ENCODE results near the gene TPD52L1. TPM values are rescaled to one million over a fixed set of nuclear protein-coding genes. Genes with fewer than 3 reads are reported as not detected.
A peak's percentile ranks its signal among the peaks of the same experiment; 100 is the strongest.

Gene TPD52L1
- total and polyA plus RNA-seq, 2 of the 13 experiments (the other 11 are each of a cell fraction or from before 2014, with no cell fraction given), result 0.49 to 0.53 TPM

DNA sequence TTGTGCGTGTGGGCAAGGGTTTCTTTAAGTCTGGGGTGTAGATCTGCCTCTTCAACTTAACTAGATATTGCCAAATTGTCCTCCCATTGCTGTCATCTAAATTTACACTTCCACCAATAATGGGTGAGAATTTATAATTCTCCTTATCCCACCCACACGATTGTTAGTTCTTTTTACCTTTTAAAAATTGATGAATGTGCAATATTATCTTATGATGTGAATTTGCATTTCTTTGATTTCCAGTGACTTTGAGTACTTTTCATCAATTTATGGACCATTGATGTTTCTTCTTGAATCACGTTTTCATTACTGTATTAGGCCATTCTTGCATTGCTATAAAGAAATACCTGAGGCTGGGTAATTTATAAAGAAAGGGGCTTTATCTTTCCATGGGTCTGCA lies 17.2 kb upstream of the TPD52L1 start:
- Histone ChIP-seq H2AFZ (ENCODE audit: low read length) (no peak overlapping the region), H3K27me3 (ENCODE audit: control insufficient read depth in 1 of 2, insufficient read depth in 2 of 2, low read length in 2 of 2) (no peaks in the 10 kb centered on the region), H3K9me3 (ENCODE audit: low read length) (no peaks in the 10 kb centered on the region), H3K9ac (ENCODE audit: insufficient read depth, low read depth, low read length) (no peak overlapping the region), H3K79me2 (ENCODE audit: insufficient read depth, low read length) (no peaks in the 10 kb centered on the region), H3K4me3 (replicated peaks in 1 of 3; ENCODE audit: insufficient read depth in 1 of 3, low read depth in 2 of 3, low read length in 3 of 3) (no peak overlapping the region), H4K20me1 (ENCODE audit: insufficient read depth, low read length) (no peaks in the 10 kb centered on the region), H3K27ac (ENCODE audit: extremely low read length, insufficient read depth, low read length) (no peak overlapping the region), H3K4me2 (ENCODE audit: low read depth, low read length) (no peak overlapping the region), H3K36me3 (replicated peaks in 1 of 2; ENCODE audit: control insufficient read depth in 1 of 2, insufficient read depth in 2 of 2, low read length in 2 of 2) (no peaks in the 10 kb centered on the region), H3K4me1 (ENCODE audit: insufficient read depth, low read length) (no peaks in the 10 kb centered on the region)
- intact Hi-C loops (cut with micrococcal nuclease; ENCODE audit: unreplicated experiment), result no loop called here
- ATAC-seq, result no peak
- no peak for DNase-seq (ENCODE audit: low spot score)
- CTCF ChIA-PET (ENCODE audit: low intra/inter-chr PET ratio, low total read pairs), result no interaction called here
- in situ Hi-C loops (cut with HindIII; ENCODE audit: extremely low pct_ligation_motif_present, low pct_unique_long_range_greater_than_20kb), result no loop called here
- POLR2A ChIA-PET, result no interaction called here
- 0% methylated on average over 3 of the region's 3 CpGs for WGBS (ENCODE audit: low lambda C conversion rate)
- TF ChIP-seq MAFF (IDR thresholded peaks at IDR 0.05; ENCODE audit: low read depth, low read length) (peak; percentile 86), NFATC3 (CRISPR knock-in tag; IDR thresholded peaks at IDR 0.05) (no peak), ZFP91 (CRISPR knock-in tag; IDR thresholded peaks at IDR 0.05; ENCODE audit: borderline replicate concordance) (no peak), MAFK (conservative IDR thresholded peaks at IDR 0.05 in 1 of 2, IDR thresholded peaks at IDR 0.05 in 1 of 2; ENCODE audit: low read length in 2 of 2) (peak; percentile 89 to 90), ZNF510 (CRISPR knock-in tag; IDR thresholded peaks at IDR 0.05; ENCODE audit: low read depth) (no peak)
- FAIRE-seq, result no peak
- BruUV-seq (replicated peaks), result no TSS peak

DNA sequence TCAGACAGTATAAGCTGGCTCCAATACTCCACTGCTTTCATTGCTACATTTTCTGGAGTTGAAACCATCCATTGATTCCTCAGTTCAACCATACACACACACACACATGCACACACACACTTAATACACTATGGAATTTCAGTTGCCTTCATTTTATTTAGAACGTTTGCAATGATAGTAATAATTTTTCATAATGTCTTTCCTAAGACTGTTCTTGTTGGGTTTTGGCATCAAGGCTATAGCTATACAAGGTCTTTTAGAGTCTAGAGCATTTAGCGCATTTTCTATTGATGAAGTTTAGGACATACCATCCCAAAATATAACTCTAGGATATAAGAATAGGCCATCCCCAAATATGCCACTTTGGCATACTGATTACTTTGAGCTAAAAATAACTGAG lies 15.5 kb upstream of the TPD52L1 start:
- Histone ChIP-seq H3K4me3 (replicated peaks in 1 of 3; ENCODE audit: insufficient read depth in 1 of 3, low read depth in 2 of 3, low read length in 3 of 3) (no peak overlapping the region), H3K9me3 (ENCODE audit: low read length) (no peaks in the 10 kb centered on the region), H2AFZ (ENCODE audit: low read length) (no peak overlapping the region), H3K4me2 (ENCODE audit: low read depth, low read length) (no peak overlapping the region), H3K27me3 (ENCODE audit: control insufficient read depth in 1 of 2, insufficient read depth in 2 of 2, low read length in 2 of 2) (no peaks in the 10 kb centered on the region; a peak in 1 of 5 replicates), H3K9ac (ENCODE audit: insufficient read depth, low read depth, low read length) (no peak overlapping the region), H3K79me2 (ENCODE audit: insufficient read depth, low read length) (no peaks in the 10 kb centered on the region), H4K20me1 (ENCODE audit: insufficient read depth, low read length) (no peaks in the 10 kb centered on the region), H3K36me3 (replicated peaks in 1 of 2; ENCODE audit: control insufficient read depth in 1 of 2, insufficient read depth in 2 of 2, low read length in 2 of 2) (no peaks in the 10 kb centered on the region), H3K27ac (ENCODE audit: extremely low read length, insufficient read depth, low read length) (no peak overlapping the region), H3K4me1 (ENCODE audit: insufficient read depth, low read length) (no peaks in the 10 kb centered on the region)
- WGBS (ENCODE audit: low lambda C conversion rate), result 5% methylated on average over 2 of the region's 2 CpGs
- no peak for ATAC-seq
- DNase-seq (ENCODE audit: low spot score), result no peak
- CTCF ChIA-PET (ENCODE audit: low intra/inter-chr PET ratio, low total read pairs), result no interaction called here
- POLR2A ChIA-PET, result no interaction called here
- no TSS peak for BruUV-seq (replicated peaks)
- no peak for FAIRE-seq
- in situ Hi-C loops (cut with HindIII; ENCODE audit: extremely low pct_ligation_motif_present, low pct_unique_long_range_greater_than_20kb) (no loop called here), intact Hi-C loops (cut with micrococcal nuclease; ENCODE audit: unreplicated experiment) (no loop called here)
- no peak for TF ChIP-seq CTCF (CRISPR knock-in tag; IDR thresholded peaks at IDR 0.05)
- TF ChIP-seq SRSF1 (optimal IDR thresholded peaks at IDR 0.05; ENCODE audit: low read depth, low read length), result no peak
- TF ChIP-seq, protein P1, sequence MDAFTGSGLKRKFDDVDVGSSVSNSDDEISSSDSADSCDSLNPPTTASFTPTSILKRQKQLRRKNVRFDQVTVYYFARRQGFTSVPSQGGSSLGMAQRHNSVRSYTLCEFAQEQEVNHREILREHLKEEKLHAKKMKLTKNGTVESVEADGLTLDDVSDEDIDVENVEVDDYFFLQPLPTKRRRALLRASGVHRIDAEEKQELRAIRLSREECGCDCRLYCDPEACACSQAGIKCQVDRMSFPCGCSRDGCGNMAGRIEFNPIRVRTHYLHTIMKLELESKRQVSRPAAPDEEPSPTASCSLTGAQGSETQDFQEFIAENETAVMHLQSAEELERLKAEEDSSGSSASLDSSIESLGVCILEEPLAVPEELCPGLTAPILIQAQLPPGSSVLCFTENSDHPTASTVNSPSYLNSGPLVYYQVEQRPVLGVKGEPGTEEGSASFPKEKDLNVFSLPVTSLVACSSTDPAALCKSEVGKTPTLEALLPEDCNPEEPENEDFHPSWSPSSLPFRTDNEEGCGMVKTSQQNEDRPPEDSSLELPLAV (CRISPR knock-in tag; conservative IDR thresholded peaks at IDR 0.05; ENCODE audit: low read depth), result no peak
- no peak for TF ChIP-seq ZNF800 (CRISPR knock-in tag; IDR thresholded peaks at IDR 0.05)
- TF ChIP-seq HES4 (CRISPR knock-in tag; IDR thresholded peaks at IDR 0.05; ENCODE audit: borderline replicate concordance), result no peak
- no peak for TF ChIP-seq ZNF230 (CRISPR knock-in tag; IDR thresholded peaks at IDR 0.05)
- no peak for TF ChIP-seq POLR2G (IDR thresholded peaks at IDR 0.05; ENCODE audit: low read depth, low read length)
